Heart right ventricle (tissue), 16 donors: ENCODE measurements around the gene PLA2R1. TPM values are rescaled to one million over a fixed set of nuclear protein-coding genes. Genes with fewer than 3 reads are reported as not detected.

Experiments
- ATAC-seq, 8 donors: fragments of 200-7000 bp; cut with Tn5 transposase; one replicate each; pipeline ENCODE4 v1.9.1; 2020; ENCODE audit warnings: mild to moderate bottlenecking in 8 of 8, moderate library complexity in 8 of 8, moderate number of reproducible peaks in 1 of 8
- DNase-seq, 2 donors: peaks; one replicate each; pipeline ENCODE4 v3.0.0-alpha.2; 2020
- H3K27ac ChIP-seq, 10 donors: fragments of 200-600 bp; sonication (generic) in 2 of 10; one replicate each; pipeline versions ENCODE4 v1.5.0 to v1.8.0; 2020 to 2022; ENCODE audit warnings: mild to moderate bottlenecking in 3 of 10
- H3K27me3 ChIP-seq, 7 donors: fragments of 200-600 bp; one replicate each; pipeline ENCODE4 v1.8.0; 2021 to 2022; ENCODE audit warnings: mild to moderate bottlenecking in 2 of 7
- H3K36me3 ChIP-seq, 9 donors: fragments of 200-600 bp; sonication (generic) in 1 of 9; one replicate each; pipeline versions ENCODE4 v1.5.0 to v1.8.0; 2020 to 2022; ENCODE audit warnings: mild to moderate bottlenecking in 2 of 9
- H3K4me1 ChIP-seq, 9 donors: fragments of 200-600 bp; sonication (generic) in 1 of 9; one replicate each; pipeline versions ENCODE4 v1.5.0 to v1.8.0; 2020 to 2022; ENCODE audit warnings: mild to moderate bottlenecking in 4 of 9
- H3K4me3 ChIP-seq, 10 donors: fragments of 200-600 bp; sonication (generic) in 2 of 10; one replicate each; pipeline versions ENCODE4 v1.5.0 to v1.8.0; 2020 to 2022; ENCODE audit warnings: mild to moderate bottlenecking in 7 of 10, moderate library complexity in 2 of 10
- H3K9me3 ChIP-seq, 11 donors: fragments of 200-600 bp in 10 of 11; sonication (generic) in 2 of 11; one replicate each; pipeline versions ENCODE4 v1.5.0 to v1.8.0; 2013 to 2022; ENCODE audit warnings: mild to moderate bottlenecking in 2 of 11, control low read depth in 1 of 11, moderate library complexity in 1 of 11
- WGBS, 2 donors: extraction: QIAGEN DNeasy Blood & Tissue Kit; methylation state at CpG; one replicate each; pipeline ENCODE4 v1.1.7; 2013; ENCODE audit warnings: inconsistent platforms in 1 of 2; 5-methylcytosine and 5-hydroxymethylcytosine counted together
- intact Hi-C, 10 donors: fragments of 100-400 bp; cut with DNase I; formaldehyde crosslinking; loops; one replicate each; pipeline versions ENCODE4 v1.11.1 to v1.14.2; 2022
- polyA plus RNA-seq, 2 donors: library from polyadenylated mRNA; stranded (reverse); fragments of 200-250 nt; gene quantifications; one replicate each; pipeline ENCODE4 v1.2.3, GENCODE V29; 2013
- total RNA-seq, 10 donors: library from RNA; stranded (reverse); fragmentation: NEBNext Ultra II Directional in 3 of 10; extraction: Animal tissue kit (Norgen Biotek cat#: 25700) in 3 of 10; gene quantifications; one replicate each; pipeline versions ENCODE4 v1.2.1 to v1.2.4, GENCODE V29; 2021 to 2023
- TF ChIP-seq, protein P1 (sequence below), 9 donors: fragments of 200-600 bp; sonication (generic) in 2 of 9; IDR thresholded peaks; one replicate each; pipeline versions ENCODE4 v1.5.0 to v1.8.0; 2021 to 2022; ENCODE audit warnings: antibody characterized with exemption in 9 of 9, mild to moderate bottlenecking in 5 of 9, moderate library complexity in 1 of 9
- donor health status: Arrhythmogenic right ventricular cardiomyopathy.
- donor health status: ischemic (EF 13 %, LVEDD 7.1; RV severe dilation, severe dysfunction).
- donor health status: healthy with polysubstance abuse.
- donor health status: DM: no; HTN: yes; CAD: no.
- donor health status: DM: no; HTN: no; CAD: no.
- donor health status: ischemic (EF 25% LVEDD 6.9; RV normal size, moderate dysfunction).
- donor health status: ischemic (EF 25% LVEDD 5.7; RV mildly dilated, moderate dysfunction).
- donor health status: healthy.
- donor health status: DM: yes; HTN: yes; CAD: no.
- donor health status: Ischemic cardiomyopathy.
- donor health status: ischemic (EF 35%, LVEDD 5.7; RV mildly dilated, moderate dysfunction).
- donor health status: nonischemic (EF 11% LVEDD 7.7; RV severe dilation, severe dysfunction).
- donor health status: DM: yes; HTN: yes; CAD: no.
- donor health status: PGD.
- donor health status: ischemic (EF 29% LVEDD 5.4; RV normal size, mild dysfunction).
- donor health status: nonischemic (EF 23%, LVEDD 6.1; RV moderate dilation, normal function).

PLA2R1 gene
- total and polyA plus RNA-seq, 12 donors = 0.38 to 3.7 (median 2.8) TPM

DNA sequence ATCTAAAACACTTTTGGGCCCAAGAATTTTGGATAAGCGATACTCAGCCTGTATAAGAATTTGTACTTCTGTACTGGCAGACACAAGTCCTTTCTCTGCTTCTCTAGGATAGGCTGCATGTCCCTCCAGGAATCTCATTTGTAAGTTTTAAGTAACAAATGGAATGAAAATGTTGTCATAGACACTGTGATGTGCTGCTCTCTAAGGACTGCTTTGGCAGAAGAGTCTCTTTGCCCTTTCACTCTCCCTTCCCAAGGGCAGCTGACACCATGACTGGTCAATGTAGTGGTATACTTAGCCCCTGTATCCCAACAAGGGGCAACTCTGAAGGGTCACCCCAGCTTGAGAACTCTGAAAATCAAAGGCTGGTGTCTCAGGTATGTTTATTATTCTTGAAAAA is 27.3 kb downstream of the PLA2R1 start:
- DNase-seq = no peak
- no peak overlapping the region for H3K4me3 ChIP-seq
- no peaks in the 10 kb centered on the region for H3K27me3 ChIP-seq
- no peaks in the 10 kb centered on the region for H3K36me3 ChIP-seq
- no peak overlapping the region for H3K27ac ChIP-seq
- ATAC-seq = no peak
- TF ChIP-seq, protein P1, sequence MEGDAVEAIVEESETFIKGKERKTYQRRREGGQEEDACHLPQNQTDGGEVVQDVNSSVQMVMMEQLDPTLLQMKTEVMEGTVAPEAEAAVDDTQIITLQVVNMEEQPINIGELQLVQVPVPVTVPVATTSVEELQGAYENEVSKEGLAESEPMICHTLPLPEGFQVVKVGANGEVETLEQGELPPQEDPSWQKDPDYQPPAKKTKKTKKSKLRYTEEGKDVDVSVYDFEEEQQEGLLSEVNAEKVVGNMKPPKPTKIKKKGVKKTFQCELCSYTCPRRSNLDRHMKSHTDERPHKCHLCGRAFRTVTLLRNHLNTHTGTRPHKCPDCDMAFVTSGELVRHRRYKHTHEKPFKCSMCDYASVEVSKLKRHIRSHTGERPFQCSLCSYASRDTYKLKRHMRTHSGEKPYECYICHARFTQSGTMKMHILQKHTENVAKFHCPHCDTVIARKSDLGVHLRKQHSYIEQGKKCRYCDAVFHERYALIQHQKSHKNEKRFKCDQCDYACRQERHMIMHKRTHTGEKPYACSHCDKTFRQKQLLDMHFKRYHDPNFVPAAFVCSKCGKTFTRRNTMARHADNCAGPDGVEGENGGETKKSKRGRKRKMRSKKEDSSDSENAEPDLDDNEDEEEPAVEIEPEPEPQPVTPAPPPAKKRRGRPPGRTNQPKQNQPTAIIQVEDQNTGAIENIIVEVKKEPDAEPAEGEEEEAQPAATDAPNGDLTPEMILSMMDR (IDR thresholded peaks at IDR 0.05) = no peak
- WGBS, 2 donors = 90 to 91% methylated on average over 1 of the region's 1 CpG
- H3K9me3 ChIP-seq = no peaks in the 10 kb centered on the region
- peaks cover 0 to 22% (median 4%) of the 10 kb centered on the region in 9 donors for H3K4me1 ChIP-seq
- intact Hi-C loops = no loop called here

DNA sequence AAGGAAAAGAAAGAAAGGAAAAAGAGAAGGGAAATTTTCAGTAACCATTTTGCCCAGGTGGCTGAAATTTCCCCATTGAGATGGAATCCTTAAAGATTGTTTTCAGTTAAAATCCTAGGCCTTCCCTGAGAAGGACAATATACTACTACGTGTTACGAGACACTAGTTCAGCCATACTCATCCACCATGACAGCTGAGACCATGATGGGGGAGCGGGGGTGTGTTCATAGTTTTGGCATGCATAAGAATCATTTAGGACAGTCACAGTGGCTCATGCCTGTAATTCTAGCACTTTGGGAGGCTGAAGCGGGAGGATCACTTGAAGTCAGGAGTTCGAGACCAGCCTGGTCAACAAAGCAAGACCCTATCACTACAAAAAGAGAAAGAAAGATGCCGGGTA is 28.0 kb downstream of the PLA2R1 start:
- no peak for DNase-seq
- H3K27me3 ChIP-seq = no peaks in the 10 kb centered on the region
- TF ChIP-seq, protein P1 (IDR thresholded peaks at IDR 0.05) = no peak
- no peaks in the 10 kb centered on the region for H3K9me3 ChIP-seq
- peak overlapping the region in 3 of 10 donors; percentile 1 to 53 (median 8) for H3K27ac ChIP-seq
- no peaks in the 10 kb centered on the region for H3K36me3 ChIP-seq
- WGBS, 2 donors = 85 to 88% methylated on average over 6 of the region's 6 CpGs
- intact Hi-C loops = no loop called here
- no peak overlapping the region for H3K4me3 ChIP-seq
- peaks cover 0 to 15% (median 0%) of the 10 kb centered on the region in 9 donors for H3K4me1 ChIP-seq
- ATAC-seq = no peak

DNA sequence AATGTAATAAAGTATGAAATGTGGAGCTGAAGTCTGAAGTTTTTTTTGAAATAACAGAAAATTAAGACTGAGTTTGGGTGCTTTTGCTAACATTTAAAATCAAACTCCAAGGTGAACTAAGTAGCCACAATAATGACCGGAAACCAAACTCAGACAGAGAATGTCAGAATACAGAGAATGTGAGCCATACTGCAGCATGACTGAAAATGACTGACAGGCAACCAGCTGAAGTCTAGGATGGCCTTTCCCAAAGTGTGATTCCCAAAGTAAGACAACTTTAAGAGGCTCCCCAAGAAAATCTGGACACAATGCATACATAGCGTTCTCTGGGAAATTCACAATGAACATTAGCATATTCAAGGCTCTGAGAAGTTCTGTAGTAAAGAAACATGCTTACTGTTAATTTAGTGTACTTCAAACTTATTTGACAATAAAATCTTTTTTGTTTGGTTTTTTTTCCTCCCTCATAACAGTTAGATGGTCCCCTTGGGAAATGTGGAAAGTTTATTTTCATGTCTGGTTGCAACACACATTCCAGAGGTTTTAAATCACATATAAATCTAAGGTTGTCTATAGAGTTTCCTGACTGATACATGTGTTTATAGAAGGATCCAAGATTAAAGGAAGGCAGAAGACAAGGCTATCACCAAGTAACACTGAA is 28.6 kb downstream of the PLA2R1 start:
- peak in 1 of 8 donors; percentile 53 for ATAC-seq
- WGBS, 2 donors = 74 to 86% methylated on average over 2 of the region's 2 CpGs
- TF ChIP-seq, protein P1 (IDR thresholded peaks at IDR 0.05) = no peak
- no peak for DNase-seq
- intact Hi-C loops = no loop called here
- Histone ChIP-seq H3K27me3 (no peaks in the 10 kb centered on the region), H3K4me1 (peaks cover 0 to 17% (median 2%) of the 10 kb centered on the region in 9 donors), H3K36me3 (no peaks in the 10 kb centered on the region), H3K27ac (peak overlapping the region in 3 of 10 donors; percentile 1 to 53 (median 8)), H3K4me3 (no peak overlapping the region), H3K9me3 (no peaks in the 10 kb centered on the region)

DNA sequence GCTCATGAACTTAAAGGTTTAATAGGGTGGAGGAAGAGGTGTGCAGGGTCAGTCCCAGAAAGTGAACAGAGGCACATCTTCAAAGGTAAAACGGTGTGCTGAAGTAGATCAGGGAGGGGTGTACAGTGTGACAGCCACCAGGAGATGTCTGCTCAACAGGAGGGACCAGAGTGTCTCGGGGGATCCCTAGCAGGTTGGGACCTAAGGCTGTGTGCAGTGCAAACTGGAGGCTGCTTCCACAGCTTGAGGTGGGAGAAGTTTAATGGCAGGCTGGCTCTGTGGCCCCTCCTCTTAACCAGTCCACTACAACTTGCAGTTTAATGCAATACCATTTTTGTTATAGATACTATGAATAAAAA is 33.2 kb downstream of the PLA2R1 start:
- Histone ChIP-seq H3K4me1 (peaks cover 0 to 27% (median 14%) of the 10 kb centered on the region in 9 donors), H3K36me3 (no peaks in the 10 kb centered on the region), H3K4me3 (no peak overlapping the region), H3K27ac (no peak overlapping the region), H3K27me3 (no peaks in the 10 kb centered on the region), H3K9me3 (no peaks in the 10 kb centered on the region)
- TF ChIP-seq, protein P1 (IDR thresholded peaks at IDR 0.05) = no peak
- 47 to 50% methylated on average over 2 of the region's 2 CpGs for WGBS, 2 donors
- intact Hi-C loops = no loop called here
- DNase-seq (no peak), ATAC-seq (peak in 5 of 8 donors; percentile 24 to 72 (median 32))
